Activated T-helper 1 cell treated with Interleukin-2 at 50 U/mL for 16 hours (primary cell): ENCODE measurements around the gene DBP.
A peak's percentile ranks its signal among the peaks of the same experiment; 100 is the strongest.
"Not testable (repeated sequence)": the region's sequence is repeated elsewhere in the genome, so short reads cannot be mapped to it uniquely, and the experiment has no call there.

ENCODE experiments used
- DNase-seq: peaks from one replicate; pipeline ENCODE4 v3.0.0-alpha.2; 2020; ENCODE audit warnings: low read depth

Gene DBP

GRCh38 chr19:48636859-48637448, at the start of gene DBP:
Gene DBP (minus strand): TSS chr19:48637379. CDS start chr19:48636994, 385 bp downstream.
- DNase-seq, result no peak

GRCh38 chr19:48686637-48687036, 49.5 kb upstream of the DBP start:
- DNase-seq, result not testable (repeated sequence)

GRCh38 chr19:48686088-48686487, 48.9 kb upstream of the DBP start:
- no peak for DNase-seq

- no peak for DNase-seq
Observed at GRCh38 chr19:48685583-48685982, 48.4 kb upstream of the DBP start.

GRCh38 chr19:48683349-48683748, 46.2 kb upstream of the DBP start:
- no peak for DNase-seq

- no peak for DNase-seq
Observed at GRCh38 chr19:48681127-48681470, 43.9 kb upstream of the DBP start.

- no peak for DNase-seq
Observed at GRCh38 chr19:48680436-48681126, 43.4 kb upstream of the DBP start.

GRCh38 chr19:48680006-48680405, 42.8 kb upstream of the DBP start:
- not testable (repeated sequence) for DNase-seq

- DNase-seq, result no peak
Observed at GRCh38 chr19:48678201-48678600, 41.0 kb upstream of the DBP start.

- DNase-seq, result no peak
Observed at GRCh38 chr19:48676887-48677286, 39.7 kb upstream of the DBP start.

- no peak for DNase-seq
Observed at GRCh38 chr19:48676487-48676886, 39.3 kb upstream of the DBP start.

GRCh38 chr19:48674921-48675824, 38.0 kb upstream of the DBP start:
- DNase-seq, result peak; percentile 57

- no peak for DNase-seq
Observed at GRCh38 chr19:48674216-48674809, 37.1 kb upstream of the DBP start.

GRCh38 chr19:48673436-48674100, 36.4 kb upstream of the DBP start:
- no peak for DNase-seq

GRCh38 chr19:48672994-48673393, 35.8 kb upstream of the DBP start, which contains the start of gene NTN5:
Gene NTN5 (minus strand): TSS chr19:48673017. CDS start chr19:48670986, 2,031 bp downstream.
- no peak for DNase-seq

GRCh38 chr19:48671446-48671995, 34.3 kb upstream of the DBP start:
- DNase-seq, result no peak

- no peak for DNase-seq
Observed at GRCh38 chr19:48670699-48671445, 33.7 kb upstream of the DBP start.

- no peak for DNase-seq
Observed at GRCh38 chr19:48669903-48670668, 32.9 kb upstream of the DBP start.

GRCh38 chr19:48668761-48669160, 31.6 kb upstream of the DBP start:
- no peak for DNase-seq

GRCh38 chr19:48668332-48668731, 31.2 kb upstream of the DBP start:
- no peak for DNase-seq
